ENCODE data around the gene R3HCC1L. TPM values are rescaled to one million over a fixed set of nuclear protein-coding genes. Genes with fewer than 3 reads are reported as not detected.

Gene R3HCC1L
- total RNA-seq, 2 donors from 2014 or later = 9.9 to 10.9 TPM

GRCh38 chr10:98276311-98276710 is 141.9 kb downstream of the R3HCC1L start:
- Histone ChIP-seq H3K27ac (no peak overlapping the region), H3K9me3 (no peaks in the 10 kb centered on the region), H3K4me1 (no peaks in the 10 kb centered on the region), H3K27me3 (no peaks in the 10 kb centered on the region), H3K36me3 (replicated peaks in 1 of 2; ENCODE audit: insufficient read depth in 1 of 2, low read depth in 2 of 2) (no peaks in the 10 kb centered on the region), H3K4me3 (no peak overlapping the region)
- 86 to 88% methylated on average over 3 of the region's 3 CpGs for WGBS, 2 donors
- TF ChIP-seq POLR2A (IDR thresholded peaks at IDR 0.05) (no peak), CTCF (IDR thresholded peaks at IDR 0.05) (no peak)
- DNase-seq = no peak
- ATAC-seq = no peak
- intact Hi-C loops (cut with DNase I) = no loop called here

GRCh38 chr10:98285416-98285815 is 151.0 kb downstream of the R3HCC1L start:
- Histone ChIP-seq H3K9me3 (no peaks in the 10 kb centered on the region), H3K36me3 (replicated peaks in 1 of 2; ENCODE audit: insufficient read depth in 1 of 2, low read depth in 2 of 2) (no peaks in the 10 kb centered on the region), H3K27ac (no peak overlapping the region), H3K27me3 (no peaks in the 10 kb centered on the region), H3K4me3 (no peak overlapping the region), H3K4me1 (no peaks in the 10 kb centered on the region)
- TF ChIP-seq POLR2A (IDR thresholded peaks at IDR 0.05) = no peak
- TF ChIP-seq CTCF (IDR thresholded peaks at IDR 0.05) = no peak
- intact Hi-C loops (cut with DNase I) = no loop called here
- no peak for ATAC-seq
- WGBS, 2 donors = 77 to 100% methylated on average over 1 to 2 of the region's 2 CpGs
- no peak for DNase-seq

- 72 to 77% methylated on average over 12 of the region's 12 CpGs for WGBS, 2 donors
- ATAC-seq = no peak
- TF ChIP-seq POLR2A (IDR thresholded peaks at IDR 0.05) (no peak), CTCF (IDR thresholded peaks at IDR 0.05) (no peak)
- intact Hi-C loops (cut with DNase I) = no loop called here
- no peak overlapping the region for H3K4me3 ChIP-seq
- no peak overlapping the region for H3K27ac ChIP-seq
- H3K4me1 ChIP-seq = no peaks in the 10 kb centered on the region
- H3K9me3 ChIP-seq = no peaks in the 10 kb centered on the region
- no peak for DNase-seq
- no peaks in the 10 kb centered on the region for H3K36me3 ChIP-seq (replicated peaks in 1 of 2; ENCODE audit: insufficient read depth in 1 of 2, low read depth in 2 of 2)
- H3K27me3 ChIP-seq = no peaks in the 10 kb centered on the region
Observed at GRCh38 chr10:98286419-98286818, 152.0 kb downstream of the R3HCC1L start.

GRCh38 chr10:98287321-98287720 is 152.9 kb downstream of the R3HCC1L start:
- Histone ChIP-seq H3K36me3 (replicated peaks in 1 of 2; ENCODE audit: insufficient read depth in 1 of 2, low read depth in 2 of 2) (no peaks in the 10 kb centered on the region), H3K27ac (no peak overlapping the region), H3K4me3 (no peak overlapping the region), H3K9me3 (no peaks in the 10 kb centered on the region), H3K4me1 (no peaks in the 10 kb centered on the region), H3K27me3 (no peaks in the 10 kb centered on the region)
- intact Hi-C loops (cut with DNase I) = no loop called here
- TF ChIP-seq POLR2A (IDR thresholded peaks at IDR 0.05) (no peak), CTCF (IDR thresholded peaks at IDR 0.05) (no peak)
- ATAC-seq (no peak), DNase-seq (no peak)
- WGBS, 2 donors = 89 to 95% methylated on average over 5 of the region's 5 CpGs

- ATAC-seq = no peak
- DNase-seq = no peak
- Histone ChIP-seq H3K27ac (no peak overlapping the region), H3K27me3 (no peaks in the 10 kb centered on the region), H3K4me1 (no peaks in the 10 kb centered on the region), H3K9me3 (no peaks in the 10 kb centered on the region), H3K36me3 (replicated peaks in 1 of 2; ENCODE audit: insufficient read depth in 1 of 2, low read depth in 2 of 2) (no peaks in the 10 kb centered on the region), H3K4me3 (no peak overlapping the region)
- 75 to 79% methylated on average over 7 of the region's 10 CpGs for WGBS, 2 donors
- intact Hi-C loops (cut with DNase I) = no loop called here
- no peak for TF ChIP-seq CTCF (IDR thresholded peaks at IDR 0.05)
- no peak for TF ChIP-seq POLR2A (IDR thresholded peaks at IDR 0.05)
Observed at GRCh38 chr10:98289802-98290209, 155.3 kb downstream of the R3HCC1L start.

All from body of pancreas (tissue), 4 donors.